Endothelial cell of umbilical vein (primary cell): ENCODE measurements around the gene PRKG1. TPM values are rescaled to one million over a fixed set of nuclear protein-coding genes. Genes with fewer than 3 reads are reported as not detected.

Source experiments
- BruUV-seq: library from RNA; stranded (reverse); fragments of 400-500 nt; replicated peaks from 2 replicates; lab custom pipeline; 2021; lab: Mats Ljungman, UMichigan
- CTCF ChIA-PET: fragments of 300-600, 350-600 bp; sonication (Branson Sonifier 250); formaldehyde crosslinking; loops from one replicate; lab custom pipeline; 2021; ENCODE audit warnings: antibody characterized with exemption, inconsistent platforms; lab: Charles Lee
- POLR2A ChIA-PET: fragments of 300-600, 350-600 bp; sonication (Branson Sonifier 250); formaldehyde crosslinking; loops from one replicate; lab custom pipeline; 2021; ENCODE audit warnings: antibody characterized with exemption, inconsistent platforms; lab: Charles Lee
- DNase-seq: peaks from one replicate; pipeline ENCODE4 v3.0.0-alpha.2; 2011; ENCODE audit warnings: low read depth, low spot score
- FAIRE-seq: peaks from 2 replicates; lab custom pipeline; 2011; peaks lifted over from hg19 to GRCh38; lab: Jason Lieb, UNC
- H2AFZ ChIP-seq: 2 replicates; pipeline ENCODE4 v1.6.0; 2012; ENCODE audit warnings: low read depth, low read length, control low read depth, inconsistent platforms
- H3K27ac ChIP-seq: 2 replicates; pipeline ENCODE4 v1.5.1; 2011; ENCODE audit warnings: low read depth, mild to moderate bottlenecking, control low read depth, low read length, moderate library complexity; ENCODE audit not compliant: insufficient read depth
- H3K27me3 ChIP-seq, 2 experiments: 2 replicates each; pipeline versions ENCODE4 v1.6.0 to v1.6.1; 2011; ENCODE audit warnings: low read length in 2 of 2, mixed read lengths in 1 of 2; ENCODE audit not compliant: control insufficient read depth in 2 of 2, insufficient read depth in 2 of 2
- H3K36me3 ChIP-seq, 2 experiments: 2 replicates in 1 of 2; 3 replicates in 1 of 2; pipeline ENCODE4 v1.5.1; 2011; ENCODE audit warnings: low read length in 2 of 2, mild to moderate bottlenecking in 1 of 2, moderate library complexity in 1 of 2; ENCODE audit not compliant: control insufficient read depth in 2 of 2, insufficient read depth in 2 of 2; ENCODE audit errors: extremely low read depth in 1 of 2
- H3K4me1 ChIP-seq: 3 replicates; pipeline ENCODE4 v1.5.1; 2011; ENCODE audit warnings: mild to moderate bottlenecking, low read length; ENCODE audit not compliant: control insufficient read depth, insufficient read depth; ENCODE audit errors: extremely low read depth
- H3K4me2 ChIP-seq: 2 replicates; pipeline ENCODE4 v1.6.1; 2011; ENCODE audit warnings: low read length, control low read depth, mixed read lengths; ENCODE audit not compliant: insufficient read depth
- H3K4me3 ChIP-seq, 3 experiments: fragments of 200-600 bp in 1 of 3; sonication (generic), shearing (Covaris generic) in 1 of 3; replicated peaks in 1 of 3; 2 replicates each; pipeline ENCODE4 v1.5.1; 2011 to 2016; ENCODE audit warnings: control low read depth in 3 of 3, low read length in 3 of 3, mild to moderate bottlenecking in 2 of 3, inconsistent platforms in 1 of 3, low read depth in 1 of 3, moderate library complexity in 1 of 3; ENCODE audit not compliant: insufficient read depth in 1 of 3
- H3K79me2 ChIP-seq: 2 replicates; pipeline ENCODE4 v1.6.0; 2012; ENCODE audit warnings: low read length, inconsistent platforms; ENCODE audit not compliant: control insufficient read depth, insufficient read depth
- H3K9ac ChIP-seq: replicated peaks from 2 replicates; pipeline ENCODE3; 2011; ENCODE audit warnings: low read length, control low read depth; ENCODE audit not compliant: insufficient read depth; ENCODE audit errors: extremely low read depth
- H3K9me1 ChIP-seq: replicated peaks from 3 replicates; pipeline ENCODE4 v1.6.0; 2011; ENCODE audit warnings: mild to moderate bottlenecking, low read length; ENCODE audit not compliant: control insufficient read depth, insufficient read depth; ENCODE audit errors: extremely low read depth
- H3K9me3 ChIP-seq: replicated peaks from 2 replicates; pipeline ENCODE4 v1.5.1; 2012; ENCODE audit warnings: low read length, inconsistent platforms; ENCODE audit not compliant: control insufficient read depth, insufficient read depth
- H4K20me1 ChIP-seq: replicated peaks from 2 replicates; pipeline ENCODE3; 2011; ENCODE audit warnings: mild to moderate bottlenecking, low read length; ENCODE audit not compliant: control insufficient read depth, insufficient read depth; ENCODE audit errors: extremely low read depth
- EZH2 ChIP-seq: IDR thresholded peaks from 2 replicates; pipeline ENCODE4 v1.6.1; 2012; ENCODE audit warnings: borderline replicate concordance, low read depth, mild to moderate bottlenecking, moderate library complexity, low read length, inconsistent platforms; ENCODE audit not compliant: severe bottlenecking
- GATA2 ChIP-seq: IDR thresholded peaks from 2 replicates; pipeline ENCODE4 v1.7.0; 2011; ENCODE audit warnings: low read depth, mild to moderate bottlenecking, moderate library complexity, mixed read lengths, low read length; ENCODE audit not compliant: insufficient read length, insufficient read depth
- JUN ChIP-seq: IDR thresholded peaks from 2 replicates; pipeline ENCODE4 v1.6.1; 2011; ENCODE audit warnings: borderline replicate concordance, low read depth; ENCODE audit not compliant: insufficient read length, insufficient read depth
- POLR2A ChIP-seq: IDR thresholded peaks from 2 replicates; pipeline ENCODE4 v1.6.1; 2012; ENCODE audit warnings: low read depth, mild to moderate bottlenecking, control low read depth, low read length
- POLR2AphosphoS5 ChIP-seq: IDR thresholded peaks from 2 replicates; pipeline ENCODE4 v1.6.1; 2012; ENCODE audit warnings: low read depth, mild to moderate bottlenecking, control low read depth, low read length, moderate library complexity; ENCODE audit not compliant: insufficient read depth
- dilution Hi-C: fragments of 300-500 bp; cut with MboI; formaldehyde crosslinking; loops from one replicate; pipeline ENCODE4 v1.15.0; 2019; ENCODE audit warnings: low sequenced_read_pairs; ENCODE audit not compliant: extremely low pct_ligation_motif_present
- intact Hi-C: fragments of 100-400 bp; cut with micrococcal nuclease; formaldehyde crosslinking; loops from one replicate; pipeline ENCODE4 v1.10.0; 2022
- polyA plus RNA-seq, 4 experiments: library from polyadenylated mRNA; depleted of rRNA in 3 of 4; stranded (reverse) in 3 of 4; unstranded in 1 of 4; fragments of >200 nt; gene quantifications; 2 replicates each; pipeline versions ENCODE4 v1.2.1 to v1.2.3, GENCODE V29; 2011 to 2012; ENCODE audit warnings: missing spikeins in 1 of 4
- total RNA-seq: library from RNA; stranded (reverse); gene quantifications from 2 replicates; pipeline ENCODE4 v1.2.3, GENCODE V29; 2021
- TF ChIP-seq, protein P1 (sequence below), 2 donors: IDR thresholded peaks; 1 replicate in 1 of 2; 2 replicates in 1 of 2; pipeline ENCODE4 v1.5.1; 2011; ENCODE audit warnings: low read length in 2 of 2, mild to moderate bottlenecking in 2 of 2, moderate library complexity in 2 of 2, control low read depth in 1 of 2, inconsistent platforms in 1 of 2, low read depth in 1 of 2; ENCODE audit not compliant: insufficient read depth in 1 of 2; ENCODE audit errors: extremely low read depth in 1 of 2

The PRKG1 gene
- total and polyA plus RNA-seq, 2 donors (not counting 3 experiments of a cell fraction or from before 2014, with no cell fraction given), result 0.01 to 0.18 TPM

DNA sequence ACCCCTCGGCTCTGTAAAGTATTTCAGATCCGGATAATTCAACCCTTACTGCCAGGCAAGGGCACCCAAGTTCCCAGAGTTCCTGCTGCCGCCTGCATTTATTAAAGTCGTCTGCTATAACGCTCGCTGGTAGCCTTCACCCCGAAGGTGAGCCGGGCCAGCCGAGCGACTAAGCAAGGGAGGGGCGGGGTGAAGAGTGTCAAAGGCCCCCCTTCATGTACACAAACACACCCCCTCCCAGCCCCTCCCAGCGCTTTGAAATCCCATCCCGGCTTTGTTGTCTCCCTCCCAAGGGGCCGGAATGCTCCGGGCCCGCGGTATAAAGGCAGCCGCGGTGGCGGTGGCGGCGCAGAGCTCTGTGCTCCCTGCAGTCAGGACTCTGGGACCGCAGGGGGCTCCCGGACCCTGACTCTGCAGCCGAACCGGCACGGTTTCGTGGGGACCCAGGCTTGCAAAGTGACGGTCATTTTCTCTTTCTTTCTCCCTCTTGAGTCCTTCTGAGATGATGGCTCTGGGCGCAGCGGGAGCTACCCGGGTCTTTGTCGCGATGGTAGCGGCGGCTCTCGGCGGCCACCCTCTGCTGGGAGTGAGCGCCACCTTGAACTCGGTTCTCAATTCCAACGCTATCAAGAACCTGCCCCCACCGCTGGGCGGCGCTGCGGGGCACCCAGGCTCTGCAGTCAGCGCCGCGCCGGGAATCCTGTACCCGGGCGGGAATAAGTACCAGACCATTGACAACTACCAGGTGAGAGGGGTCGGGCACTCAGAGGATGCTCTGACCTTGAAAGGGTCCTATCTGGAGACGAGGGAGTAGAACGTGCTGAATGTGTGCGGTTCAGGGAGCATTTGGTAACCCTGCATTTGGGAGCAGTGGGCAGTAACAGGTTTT is 1239.9 kb downstream of the PRKG1 start, which contains the start of gene DKK1:
TSS of gene DKK1 (plus strand) at position 349 of the 889 bp plus-strand sequence. CDS start at position 503, 154 bp downstream.
- Histone ChIP-seq H3K36me3 (no peaks in the 10 kb centered on the region), H3K4me1 (peaks cover 36% of the 10 kb centered on the region), H3K27ac (peak within 1 kb of the TSS; percentile 94), H3K9me3 (no peaks in the 10 kb centered on the region), H3K4me2 (peak within 1 kb of the TSS; percentile 93), H3K4me3 (peak within 1 kb of the TSS; percentile 90 to 98 (median 90)), H3K79me2 (peaks cover 30% of the 10 kb centered on the region), H4K20me1 (no peaks in the 10 kb centered on the region), H3K9me1 (no peaks in the 10 kb centered on the region), H3K9ac (peak within 1 kb of the TSS; percentile 89), H3K27me3 (no peaks in the 10 kb centered on the region), H2AFZ (peak within 1 kb of the TSS; percentile 89)
- CTCF ChIA-PET, result interaction anchor here (0.7 to 16.5 kb wide), 20 partner anchors 8 to 464 kb away, joined by 3 to 630 read pairs (median 4); no protein-coding TSS in a partner anchor
- no TSS peak for BruUV-seq
- intact Hi-C loops, result loop anchor here (1.0 to 5.0 kb wide), 6 partner anchors 37 to 353 kb away; no protein-coding TSS in a partner anchor
- POLR2A ChIA-PET, result interaction anchor here (0.5 to 3.4 kb wide), 9 partner anchors 13 to 338 kb away, joined by 3 to 21 read pairs (median 4); no protein-coding TSS in a partner anchor
- dilution Hi-C loops, result no loop called here
- peak; percentile 99 for TF ChIP-seq POLR2AphosphoS5
- TF ChIP-seq, protein P1, sequence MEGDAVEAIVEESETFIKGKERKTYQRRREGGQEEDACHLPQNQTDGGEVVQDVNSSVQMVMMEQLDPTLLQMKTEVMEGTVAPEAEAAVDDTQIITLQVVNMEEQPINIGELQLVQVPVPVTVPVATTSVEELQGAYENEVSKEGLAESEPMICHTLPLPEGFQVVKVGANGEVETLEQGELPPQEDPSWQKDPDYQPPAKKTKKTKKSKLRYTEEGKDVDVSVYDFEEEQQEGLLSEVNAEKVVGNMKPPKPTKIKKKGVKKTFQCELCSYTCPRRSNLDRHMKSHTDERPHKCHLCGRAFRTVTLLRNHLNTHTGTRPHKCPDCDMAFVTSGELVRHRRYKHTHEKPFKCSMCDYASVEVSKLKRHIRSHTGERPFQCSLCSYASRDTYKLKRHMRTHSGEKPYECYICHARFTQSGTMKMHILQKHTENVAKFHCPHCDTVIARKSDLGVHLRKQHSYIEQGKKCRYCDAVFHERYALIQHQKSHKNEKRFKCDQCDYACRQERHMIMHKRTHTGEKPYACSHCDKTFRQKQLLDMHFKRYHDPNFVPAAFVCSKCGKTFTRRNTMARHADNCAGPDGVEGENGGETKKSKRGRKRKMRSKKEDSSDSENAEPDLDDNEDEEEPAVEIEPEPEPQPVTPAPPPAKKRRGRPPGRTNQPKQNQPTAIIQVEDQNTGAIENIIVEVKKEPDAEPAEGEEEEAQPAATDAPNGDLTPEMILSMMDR (IDR thresholded peaks at IDR 0.05; ENCODE audit: extremely low read depth in 1 of 2, insufficient read depth in 1 of 2, low read depth in 1 of 2, low read length in 2 of 2), result peak; percentile 92 to 96
- no peak for TF ChIP-seq EZH2
- TF ChIP-seq GATA2, result no peak
- TF ChIP-seq JUN, result no peak
- peak; percentile 99 for TF ChIP-seq POLR2A
- FAIRE-seq, result peak; percentile 44
- peak; percentile 89 for DNase-seq
